ENCODE data around the gene MGAT4C.

MGAT4C gene

GRCh38 chr12:85996280-85996679 is 259.9 kb downstream of the MGAT4C start:
- DNase-seq (ENCODE audit: low spot score), result no peak
- TF ChIP-seq CTCF (IDR thresholded peaks at IDR 0.05; ENCODE audit: extremely low read depth, insufficient read depth, missing control alignments), result no peak
- in situ Hi-C loops (cut with MboI; ENCODE audit: low pct_unique_long_range_greater_than_20kb, low sequenced_read_pairs, unreplicated experiment), result no loop called here

DNA sequence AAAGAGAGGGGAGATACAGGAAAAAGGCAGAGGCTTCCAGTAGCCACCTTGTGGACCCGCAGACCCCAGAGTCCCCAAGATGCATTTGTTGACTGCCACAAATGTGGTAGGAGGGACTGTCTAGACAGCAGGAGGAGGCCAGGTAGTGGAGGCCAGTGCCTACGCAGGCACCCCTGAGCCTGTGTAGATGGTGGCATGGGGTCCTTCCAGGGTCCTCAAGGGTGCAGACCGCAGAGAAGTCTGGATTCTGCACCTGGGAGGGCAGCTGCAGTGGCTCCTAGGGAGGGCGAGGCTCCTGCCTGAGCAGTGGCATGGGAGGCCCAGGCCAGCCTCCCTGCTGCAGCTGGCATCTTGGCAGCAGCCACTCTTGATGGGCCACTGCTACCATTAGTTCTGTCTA is 262.4 kb downstream of the MGAT4C start:
- TF ChIP-seq CTCF (IDR thresholded peaks at IDR 0.05; ENCODE audit: extremely low read depth, insufficient read depth, missing control alignments), result no peak
- no peak for DNase-seq (ENCODE audit: low spot score)
- in situ Hi-C loops (cut with MboI; ENCODE audit: low pct_unique_long_range_greater_than_20kb, low sequenced_read_pairs, unreplicated experiment), result no loop called here

GRCh38 chr12:85985996-85986395 is 270.2 kb downstream of the MGAT4C start:
- DNase-seq (ENCODE audit: low spot score), result no peak

GRCh38 chr12:85983601-85984000 is 272.6 kb downstream of the MGAT4C start:
- no peak for TF ChIP-seq CTCF (IDR thresholded peaks at IDR 0.05; ENCODE audit: extremely low read depth, insufficient read depth, missing control alignments)
- no peak for DNase-seq (ENCODE audit: low spot score)
- in situ Hi-C loops (cut with MboI; ENCODE audit: low pct_unique_long_range_greater_than_20kb, low sequenced_read_pairs, unreplicated experiment), result no loop called here

More at GRCh38 chr12:85985996-85986395, 270.2 kb downstream of the MGAT4C start:
- in situ Hi-C loops (cut with MboI; ENCODE audit: low pct_unique_long_range_greater_than_20kb, low sequenced_read_pairs, unreplicated experiment), result no loop called here
- no peak for TF ChIP-seq CTCF (IDR thresholded peaks at IDR 0.05; ENCODE audit: extremely low read depth, insufficient read depth, missing control alignments)

DNA sequence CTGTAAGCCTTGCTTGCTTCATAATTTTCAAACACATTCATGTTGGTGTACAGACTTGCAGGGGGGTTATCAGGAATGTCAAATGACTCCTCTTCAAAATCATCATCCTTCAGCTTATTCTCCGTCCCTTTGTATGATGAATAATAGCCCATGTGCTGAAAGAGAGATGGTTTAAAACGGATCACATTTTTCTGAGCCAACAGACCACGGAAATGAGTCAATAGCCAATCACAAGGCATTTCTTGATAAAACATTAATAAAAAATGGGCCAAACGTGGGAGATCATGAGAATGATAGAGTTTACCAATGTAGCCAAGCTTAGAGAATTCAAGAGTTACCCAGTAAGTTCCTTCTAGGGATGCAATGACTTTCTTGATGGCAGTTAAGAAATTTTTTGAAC is 276.6 kb downstream of the MGAT4C start:
- no peak for TF ChIP-seq CTCF (IDR thresholded peaks at IDR 0.05; ENCODE audit: extremely low read depth, insufficient read depth, missing control alignments)
- in situ Hi-C loops (cut with MboI; ENCODE audit: low pct_unique_long_range_greater_than_20kb, low sequenced_read_pairs, unreplicated experiment), result no loop called here
- no peak for DNase-seq (ENCODE audit: low spot score)

GRCh38 chr12:85975716-85976115 is 280.5 kb downstream of the MGAT4C start:
- TF ChIP-seq CTCF (IDR thresholded peaks at IDR 0.05; ENCODE audit: extremely low read depth, insufficient read depth, missing control alignments), result no peak
- no peak for DNase-seq (ENCODE audit: low spot score)
- in situ Hi-C loops (cut with MboI; ENCODE audit: low pct_unique_long_range_greater_than_20kb, low sequenced_read_pairs, unreplicated experiment), result no loop called here

GRCh38 chr12:85971800-85972199 is 284.4 kb downstream of the MGAT4C start:
- in situ Hi-C loops (cut with MboI; ENCODE audit: low pct_unique_long_range_greater_than_20kb, low sequenced_read_pairs, unreplicated experiment), result no loop called here
- TF ChIP-seq CTCF (IDR thresholded peaks at IDR 0.05; ENCODE audit: extremely low read depth, insufficient read depth, missing control alignments), result no peak
- DNase-seq (ENCODE audit: low spot score), result no peak
